T-helper 1 cell treated with Interleukin-12 subunit alpha and Interleukin-12 subunit beta and Interleukin-4 antibody, amounts not matched to agents 30 ng/mL and 1 ng/mL, for 36 hours (primary cell): Measurements from ENCODE around the gene PWP1. TPM values are rescaled to one million over a fixed set of nuclear protein-coding genes. Genes with fewer than 3 reads are reported as not detected.
"Not testable (repeated sequence)": the region's sequence is repeated elsewhere in the genome, so short reads cannot be mapped to it uniquely, and the experiment has no call there.

Experiments
- intact Hi-C: fragments of 100-400 bp; cut with micrococcal nuclease; formaldehyde crosslinking; loops from one replicate; pipeline ENCODE4 v1.15.1; 2024
- total RNA-seq: library from RNA; stranded (reverse); gene quantifications from 2 replicates; pipeline ENCODE4 v1.2.3, GENCODE V29; 2022

The PWP1 gene
- total RNA-seq, 1 donor from 2014 or later = 43.1 TPM

DNA sequence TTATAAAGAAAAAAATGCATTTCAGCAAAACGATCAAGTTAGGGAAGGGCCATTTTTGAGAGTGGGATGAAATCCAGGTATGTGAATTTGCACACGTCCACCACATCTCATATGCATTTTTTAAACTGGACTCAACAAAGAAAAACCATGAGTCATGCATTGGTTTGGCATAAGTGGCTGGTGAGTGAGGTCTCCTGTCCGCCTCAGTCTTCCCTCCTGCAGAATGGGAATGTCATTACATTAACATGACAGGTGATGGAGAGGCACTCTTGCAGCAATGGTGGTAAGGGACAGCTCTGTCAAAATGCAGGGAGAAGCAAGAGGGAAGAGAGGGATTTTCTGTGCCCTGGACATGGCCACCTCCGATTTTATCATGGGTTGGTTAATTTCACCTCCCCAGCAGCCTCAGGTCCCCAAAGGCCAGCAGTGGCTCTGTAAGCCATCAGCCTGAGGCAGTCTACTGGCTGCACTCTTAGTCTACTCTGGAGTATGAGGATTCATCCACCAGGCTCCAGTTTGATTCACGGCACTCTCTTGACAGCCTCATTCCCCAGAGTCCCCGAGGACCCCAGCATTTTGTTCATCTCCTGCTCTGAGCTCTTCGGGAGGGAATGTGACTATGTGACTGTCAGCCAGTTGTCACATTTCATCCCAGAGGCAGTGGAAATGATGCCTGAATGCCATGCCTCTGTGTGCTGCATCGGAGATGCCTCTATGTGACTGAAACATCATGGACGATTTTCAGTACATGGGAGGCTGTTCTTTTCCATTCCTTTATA lies 17.1 kb upstream of the PWP1 start:
- intact Hi-C loops = no loop called here

DNA sequence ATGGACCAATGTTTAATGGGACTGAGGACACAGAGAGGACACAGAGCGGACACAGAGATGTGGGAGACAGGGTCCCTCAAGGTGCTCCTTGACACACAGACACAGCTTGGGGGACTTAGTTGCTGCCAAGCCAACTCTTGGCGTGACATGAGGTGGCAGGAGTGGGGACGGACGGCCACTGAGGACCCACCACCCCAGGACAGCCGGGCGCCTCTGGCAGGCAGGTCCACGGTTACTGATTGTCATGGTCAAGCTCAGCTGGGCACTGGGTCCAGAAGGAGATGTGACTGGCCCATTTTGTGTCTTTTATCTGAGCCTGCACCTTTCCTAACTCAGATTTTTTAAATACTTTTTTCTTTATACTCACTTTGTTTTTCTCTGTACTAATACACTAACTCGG lies 15.7 kb upstream of the PWP1 start:
- intact Hi-C loops = loop anchor here (5.0 kb wide), 1 partner anchor 538 kb away; no protein-coding TSS in a partner anchor

DNA sequence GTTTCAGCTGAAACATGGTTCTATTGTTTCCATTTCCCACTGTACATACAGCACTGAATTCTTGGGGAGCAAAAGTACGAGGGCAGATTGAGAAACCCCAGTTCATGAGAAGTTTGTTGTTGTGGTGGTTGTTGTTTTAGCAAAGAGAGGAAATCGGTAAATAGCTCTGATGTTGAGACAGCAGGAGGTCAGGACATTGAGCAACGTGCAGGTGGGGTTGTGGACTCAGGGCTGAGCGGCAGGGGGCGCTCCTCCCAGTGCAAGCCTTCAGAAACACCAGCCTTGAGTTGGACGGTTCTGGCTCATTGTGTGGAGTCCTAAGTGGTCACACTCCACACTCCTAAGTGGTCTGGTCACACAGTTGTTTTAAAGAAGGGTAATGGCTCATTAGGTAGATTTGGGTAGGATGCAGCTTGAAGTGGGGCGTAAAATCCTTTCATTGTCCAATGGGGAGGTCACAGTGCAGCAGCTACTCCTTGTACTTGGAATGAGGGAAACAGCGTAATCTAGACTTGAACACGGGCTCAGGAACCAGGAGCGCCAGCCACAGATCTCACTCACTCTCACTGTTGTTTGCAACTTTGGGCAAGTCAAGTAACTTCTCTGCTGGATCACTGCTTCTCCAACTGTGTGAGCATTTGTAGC lies 14.5 kb upstream of the PWP1 start:
- intact Hi-C loops = loop anchor here (1.0 to 5.0 kb wide), 2 partner anchors 214 to 539 kb away; no protein-coding TSS in a partner anchor

DNA sequence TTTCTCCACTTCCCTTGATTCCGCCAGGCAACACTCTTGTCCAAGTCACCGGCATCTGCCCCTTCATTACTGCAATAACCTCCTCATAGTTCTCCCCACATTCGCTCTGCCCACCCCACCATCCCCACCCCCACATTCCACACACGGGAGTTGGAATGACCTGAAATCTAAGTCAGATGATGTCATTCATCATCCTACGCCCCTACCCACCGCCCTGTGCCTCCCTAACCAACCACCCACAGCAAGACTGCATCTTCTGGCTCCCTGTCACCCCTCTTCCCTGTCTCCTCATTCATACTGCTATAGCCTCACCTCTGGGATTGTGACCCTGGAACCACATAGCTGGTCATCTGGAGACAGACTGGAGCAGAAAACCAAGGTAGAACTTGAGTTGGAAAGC lies 7.9 kb upstream of the PWP1 start:
- intact Hi-C loops = loop anchor here (2.0 kb wide), 1 partner anchor 835 kb away; no protein-coding TSS in a partner anchor

DNA sequence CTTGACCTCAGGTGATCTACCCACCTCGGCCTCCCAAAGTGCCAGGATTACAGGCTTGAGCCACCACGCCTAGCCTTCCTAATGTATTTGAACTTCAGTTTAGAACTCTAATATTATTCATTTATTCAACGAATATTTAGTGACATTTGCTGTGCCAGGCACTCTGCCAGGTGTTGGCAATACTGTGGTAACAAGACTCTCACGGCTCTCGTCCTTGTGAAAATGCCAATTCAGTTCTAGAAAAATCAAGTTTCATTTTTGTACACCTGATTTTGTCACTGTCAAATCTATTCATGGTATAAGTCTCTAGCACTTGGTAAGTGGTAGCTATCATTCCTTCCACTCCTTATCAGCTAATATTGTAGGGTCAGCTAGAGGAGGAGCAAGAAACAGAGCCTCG lies 6.3 kb upstream of the PWP1 start:
- intact Hi-C loops = no loop called here

DNA sequence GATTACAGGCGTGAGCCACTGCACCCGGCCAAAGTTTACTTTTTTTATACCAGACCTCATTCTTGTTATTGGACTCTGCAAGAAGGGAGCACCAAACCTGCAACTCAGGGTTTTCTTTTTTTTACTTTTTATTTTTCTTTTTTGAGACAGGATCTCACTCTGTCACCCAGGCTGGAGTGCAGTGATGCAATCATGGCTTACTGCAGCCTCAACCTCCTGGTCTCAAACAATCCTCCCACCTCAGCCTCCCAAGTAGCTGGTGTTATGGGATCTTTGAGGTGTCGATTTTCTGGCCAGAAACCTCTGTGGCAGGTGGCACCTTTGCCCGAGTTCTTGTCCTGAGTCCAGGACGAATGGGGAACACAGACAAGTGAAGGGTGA lies 4.2 kb upstream of the PWP1 start:
- intact Hi-C loops = loop anchor here (10.0 kb wide), 1 partner anchor 697 kb away; the partner anchor contains the start of gene MTERF2

DNA sequence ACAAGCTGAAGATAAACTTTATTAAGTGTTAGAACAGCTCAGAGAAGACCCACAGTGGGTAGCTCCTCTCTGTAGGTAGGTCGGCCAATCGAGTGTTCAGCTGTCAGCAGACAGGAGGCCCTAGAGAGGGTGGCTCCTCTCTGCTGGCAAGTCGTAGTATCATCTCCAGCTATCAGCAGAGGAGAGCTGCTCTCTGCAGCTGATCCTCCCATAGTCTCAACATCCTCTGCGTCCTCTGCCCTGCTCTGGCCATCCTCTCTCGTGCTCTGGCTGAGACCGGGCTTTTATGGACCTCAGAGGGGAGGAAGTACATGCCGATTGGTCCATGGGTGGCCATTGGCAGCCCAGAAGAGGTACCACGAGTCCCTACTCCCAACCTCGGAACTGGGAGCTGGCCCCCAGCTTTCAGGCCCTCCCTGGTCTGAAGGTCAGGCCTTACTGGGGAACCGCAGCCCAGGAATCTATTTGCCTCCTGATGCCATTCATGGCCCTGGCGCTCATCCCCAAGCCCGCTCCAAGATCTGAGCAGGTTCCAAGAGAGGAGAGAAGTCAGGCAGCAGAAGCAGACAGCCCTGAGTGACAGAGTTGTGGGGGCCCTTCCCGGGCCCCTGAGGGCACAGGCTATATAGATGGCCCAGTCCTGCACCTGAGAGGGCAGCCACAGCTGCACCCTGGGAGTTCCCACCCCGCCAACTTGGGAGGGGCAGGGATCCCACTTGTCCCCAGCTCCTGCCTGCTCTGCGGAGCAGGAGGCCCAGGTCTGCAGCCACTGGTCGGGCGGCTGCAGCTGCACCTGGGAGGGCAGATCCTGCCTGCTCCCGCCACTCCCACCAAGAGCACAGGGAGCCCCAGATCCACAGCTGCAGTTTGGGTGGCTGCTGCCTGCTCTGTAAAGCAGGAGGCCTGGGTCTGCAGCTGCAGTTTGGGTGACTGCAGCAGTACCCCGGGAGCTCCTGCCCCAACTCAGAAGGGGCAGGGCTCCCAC lies 3.5 kb upstream of the PWP1 start:
- intact Hi-C loops = loop anchor here (10.0 kb wide), 1 partner anchor 697 kb away; the partner anchor contains the start of gene MTERF2

DNA sequence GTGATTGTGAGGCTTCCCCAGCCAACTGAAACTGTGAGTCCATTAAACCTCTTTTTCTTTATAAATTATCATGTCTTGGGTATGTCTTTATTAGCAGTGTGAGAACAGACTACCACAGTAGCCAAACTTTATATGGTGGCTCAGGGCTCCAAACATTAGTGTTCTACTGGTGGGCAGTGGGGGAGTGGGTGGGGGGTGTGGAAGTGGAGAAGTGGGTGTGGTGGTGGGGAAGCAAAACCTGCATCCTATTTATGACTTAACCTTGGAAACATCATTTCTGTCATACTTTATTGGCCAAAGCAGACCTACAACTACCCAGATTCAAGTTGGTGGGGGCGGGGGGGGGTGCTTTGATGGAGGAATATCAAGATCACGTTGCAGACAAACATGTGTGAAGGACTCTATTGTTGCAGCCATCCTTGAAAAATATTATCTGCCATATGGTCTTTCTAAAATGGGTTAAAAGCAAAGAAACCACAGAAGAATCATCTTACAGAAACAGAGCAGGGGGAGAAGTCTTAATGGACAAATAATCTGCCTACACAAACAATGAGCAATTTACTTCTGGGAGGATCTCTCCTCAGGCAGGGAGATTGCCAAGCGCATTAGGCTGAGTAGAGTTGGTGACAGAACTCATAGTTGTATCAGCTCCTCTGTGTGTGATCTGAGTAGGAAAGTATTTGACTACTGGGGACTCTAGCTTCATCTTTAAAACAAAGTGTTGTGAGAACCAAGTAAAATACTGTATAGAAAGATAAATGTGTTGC lies 1.4 kb upstream of the PWP1 start:
- intact Hi-C loops = loop anchor here (2.0 to 10.0 kb wide), 3 partner anchors 315 to 831 kb away; partner anchors contain the start of genes FICD and MTERF2

DNA sequence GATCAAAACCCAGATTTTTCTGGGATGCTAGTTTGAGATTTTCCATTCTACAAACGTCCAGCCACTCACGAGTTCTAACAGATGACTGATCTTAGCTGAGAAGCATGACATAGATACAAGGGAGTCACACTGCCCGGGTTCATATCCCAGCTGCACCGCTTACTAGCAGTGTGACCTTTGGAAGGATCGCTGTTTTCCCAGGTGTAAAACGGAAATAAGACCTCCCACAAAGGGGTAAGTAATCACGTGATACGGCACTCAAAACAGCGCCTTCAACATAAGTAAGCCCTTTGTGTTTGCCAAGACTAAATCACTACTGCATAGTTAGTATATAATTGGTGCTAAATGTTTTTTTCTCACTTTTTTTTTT lies 624 bp upstream of the PWP1 start:
- intact Hi-C loops = loop anchor here (1.0 to 10.0 kb wide), 16 partner anchors 9 to 1467 kb away; partner anchors contain the start of genes CORO1C, CRY1, FICD and MTERF2

DNA sequence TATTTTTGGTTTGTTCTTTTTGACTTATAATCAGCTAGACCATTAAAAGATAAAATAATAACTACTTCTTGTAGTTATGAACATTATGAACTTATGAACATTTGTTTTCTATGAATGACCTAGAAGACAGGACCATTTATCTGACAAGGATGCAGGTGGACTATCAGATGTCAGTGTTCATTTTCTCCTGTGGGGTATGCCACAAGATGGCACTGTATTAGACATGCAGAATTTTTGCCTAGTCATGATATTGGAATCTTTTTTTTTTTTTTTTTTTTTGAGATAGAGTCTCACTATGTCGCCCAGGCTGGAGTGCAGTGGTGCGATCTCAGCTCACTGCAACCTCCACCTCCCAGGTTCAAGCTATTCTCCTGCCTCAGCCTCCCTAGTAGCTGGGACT lies 10.2 kb downstream of the PWP1 start:
- intact Hi-C loops = not testable (repeated sequence)

DNA sequence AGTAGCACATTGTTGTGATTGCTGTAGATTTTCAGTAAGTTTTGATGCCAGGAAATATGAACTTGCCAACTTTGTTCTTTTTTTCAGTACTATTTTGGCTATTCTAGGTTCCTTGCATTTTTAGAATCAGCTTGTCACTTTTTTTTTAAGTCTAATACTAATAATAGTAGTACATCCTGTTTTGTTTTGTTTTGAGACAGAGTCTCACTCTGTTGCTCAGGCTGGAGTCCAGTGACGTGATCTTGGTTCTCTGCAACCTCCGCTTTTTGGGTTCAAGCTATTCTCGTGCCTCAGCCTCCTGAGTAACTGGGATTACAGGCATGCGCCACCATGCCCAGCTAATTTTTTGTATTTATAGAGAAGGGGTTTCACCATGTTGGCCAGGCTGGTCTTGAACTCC lies 16.5 kb downstream of the PWP1 start:
- intact Hi-C loops = no loop called here

DNA sequence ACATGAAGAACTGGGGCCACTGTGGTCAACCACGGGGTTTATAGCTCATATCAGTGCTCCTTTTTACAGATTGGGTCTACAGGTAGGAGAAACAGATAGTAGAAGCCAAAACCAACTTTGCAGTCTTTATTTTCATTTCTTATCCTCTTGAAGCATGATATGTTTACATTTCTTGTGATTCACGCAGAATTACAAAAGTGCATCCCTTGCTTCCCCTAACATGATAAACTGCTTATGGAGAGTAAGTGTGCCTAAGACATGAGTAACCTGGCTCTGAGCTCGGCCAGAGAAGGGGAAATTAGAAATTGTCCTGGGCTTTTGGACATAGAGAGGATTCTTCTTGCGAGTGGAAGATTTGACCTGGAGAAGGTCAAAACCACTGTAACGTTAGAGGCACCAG lies 18.4 kb downstream of the PWP1 start:
- intact Hi-C loops = no loop called here

DNA sequence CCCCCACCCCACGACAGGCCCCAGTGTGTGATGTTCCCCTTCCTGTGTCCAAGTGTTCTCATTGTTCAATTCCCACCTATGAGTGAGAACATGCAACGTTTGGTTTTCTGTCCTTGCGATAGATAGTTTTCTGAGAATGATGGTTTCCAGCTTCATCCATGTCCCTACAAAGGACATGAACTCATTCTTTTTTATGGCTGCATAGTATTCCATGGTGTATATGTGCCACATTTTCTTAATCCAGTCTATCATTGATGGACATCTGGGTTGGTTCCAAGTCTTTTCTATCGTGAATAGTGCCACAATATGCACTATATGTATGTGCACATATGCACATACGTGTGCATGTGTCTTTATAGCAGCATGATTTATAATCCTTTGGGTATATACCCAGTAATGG lies 19.9 kb downstream of the PWP1 start:
- intact Hi-C loops = not testable (repeated sequence)

DNA sequence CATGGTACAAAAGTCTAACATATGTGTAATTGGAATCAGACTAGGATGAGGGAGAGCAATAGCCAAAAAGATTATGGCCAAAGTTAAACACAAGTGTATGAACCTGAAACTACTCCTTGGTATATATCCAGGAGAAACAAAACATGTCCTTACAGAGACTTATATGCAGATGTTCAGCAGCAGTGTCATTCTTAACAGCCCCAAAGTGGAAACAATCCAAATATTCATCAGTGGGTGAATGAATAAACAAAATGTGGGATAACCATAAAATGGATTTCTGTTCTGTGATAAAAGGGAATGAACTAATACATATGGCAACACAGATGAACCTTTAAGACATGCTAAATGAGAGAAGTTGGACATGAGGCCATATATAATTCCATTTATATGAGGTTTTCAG lies 30.2 kb downstream of the PWP1 start:
- intact Hi-C loops = no loop called here

DNA sequence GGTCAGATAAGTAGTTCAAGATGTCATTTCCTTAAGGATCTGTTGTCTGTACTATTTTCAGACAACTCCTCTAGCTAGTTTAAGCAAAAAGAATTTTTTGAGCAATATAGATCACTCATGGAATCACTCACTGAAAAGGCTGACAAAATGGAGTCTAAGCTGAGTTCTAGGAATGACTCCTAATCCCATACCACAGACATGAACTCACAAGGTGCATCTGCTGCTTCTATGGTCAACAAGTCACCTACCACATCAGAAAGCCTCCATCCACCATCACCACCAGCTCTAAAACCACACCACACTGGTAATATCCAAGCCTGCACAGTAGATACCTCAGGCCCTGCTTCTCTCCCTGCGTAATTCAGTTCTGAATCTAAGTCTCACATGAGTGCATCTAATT lies 33.0 kb downstream of the PWP1 start:
- intact Hi-C loops = no loop called here

DNA sequence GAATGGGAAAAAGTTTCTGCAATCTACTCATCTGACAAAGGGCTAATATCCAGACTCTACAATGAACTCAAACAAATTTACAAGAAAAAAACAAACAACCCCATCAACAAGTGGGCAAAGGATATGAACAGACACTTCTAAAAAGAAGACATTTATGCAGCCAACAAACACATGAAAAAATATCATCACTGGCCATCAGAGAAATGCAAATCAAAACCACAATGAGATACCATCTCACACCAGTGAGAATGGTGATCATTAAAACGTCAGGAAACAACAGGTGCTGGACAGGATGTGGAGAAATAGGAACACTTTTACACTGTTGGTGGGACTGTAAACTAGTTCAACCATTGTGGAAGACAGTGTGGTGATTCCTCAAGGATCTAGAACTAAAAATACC lies 41.7 kb downstream of the PWP1 start:
- intact Hi-C loops = not testable (repeated sequence)

DNA sequence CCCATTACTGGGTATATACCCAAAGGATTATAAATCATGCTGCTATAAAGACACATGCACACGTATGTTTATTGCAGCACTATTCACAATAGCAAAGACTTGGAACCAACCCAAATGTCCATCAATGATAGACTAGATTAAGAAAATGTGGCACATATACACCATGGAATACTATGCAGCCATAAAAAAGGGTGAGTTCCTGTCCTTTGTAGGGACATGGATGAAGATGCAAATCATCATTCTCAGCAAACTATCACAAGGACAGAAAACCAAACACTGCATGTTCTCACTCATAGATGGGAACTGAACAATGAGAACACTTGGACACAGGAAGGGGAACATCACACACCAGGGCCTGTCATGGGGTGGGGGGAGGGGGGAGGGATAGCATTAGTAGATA lies 42.1 kb downstream of the PWP1 start:
- intact Hi-C loops = not testable (repeated sequence)

DNA sequence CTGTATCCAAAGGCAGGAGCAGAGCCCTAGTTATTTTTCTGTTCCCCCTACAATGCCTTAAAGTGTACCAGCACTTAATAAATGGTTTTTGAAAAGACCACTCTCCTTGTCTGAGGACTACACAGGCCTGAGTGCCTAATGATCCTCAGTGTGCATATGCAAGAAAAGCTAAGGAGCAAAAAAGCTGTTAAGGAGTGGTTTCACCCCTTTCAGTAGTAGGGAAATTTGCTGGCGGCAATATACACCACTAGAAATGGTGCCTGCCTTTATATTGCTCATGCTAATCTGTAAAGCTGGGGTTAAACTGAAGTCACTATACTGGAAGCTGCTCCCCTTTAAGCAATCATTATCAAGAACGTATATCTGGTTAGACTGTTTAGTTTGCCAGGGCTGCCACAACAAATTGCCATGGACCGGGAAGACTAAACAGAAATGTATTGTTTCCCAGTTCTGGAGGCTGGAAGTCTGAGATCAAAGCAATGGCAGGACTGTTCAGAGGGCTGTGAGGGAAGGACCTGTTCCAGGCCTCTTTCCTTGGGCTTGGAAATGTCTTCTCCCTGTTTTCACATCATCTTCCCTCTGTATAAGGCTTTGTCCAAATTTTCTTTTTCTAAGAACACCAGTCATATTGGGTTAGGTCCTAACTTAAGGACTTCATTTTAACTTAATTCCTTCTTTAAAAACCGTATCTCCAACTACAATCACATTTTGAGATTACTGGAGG lies 45.2 kb downstream of the PWP1 start:
- intact Hi-C loops = no loop called here

DNA sequence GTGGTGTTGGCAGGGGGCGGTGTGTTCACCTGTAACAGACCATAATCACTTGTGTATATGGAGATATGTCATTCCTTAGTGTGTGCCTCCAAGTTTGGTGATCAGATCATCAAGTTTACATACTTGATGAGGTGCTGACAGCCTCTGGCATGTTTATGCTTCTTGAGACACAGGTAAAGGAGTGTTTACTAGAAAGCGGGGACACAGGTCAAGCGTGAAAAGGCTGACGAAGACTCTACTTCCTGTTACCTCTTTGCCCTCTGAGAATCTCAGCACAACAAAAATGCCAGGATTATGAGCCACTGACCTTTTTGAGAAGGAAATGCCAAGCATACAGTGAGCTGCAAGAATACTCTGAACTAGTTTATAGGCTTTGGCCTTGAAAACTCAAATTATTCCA lies 45.8 kb downstream of the PWP1 start:
- intact Hi-C loops = no loop called here

DNA sequence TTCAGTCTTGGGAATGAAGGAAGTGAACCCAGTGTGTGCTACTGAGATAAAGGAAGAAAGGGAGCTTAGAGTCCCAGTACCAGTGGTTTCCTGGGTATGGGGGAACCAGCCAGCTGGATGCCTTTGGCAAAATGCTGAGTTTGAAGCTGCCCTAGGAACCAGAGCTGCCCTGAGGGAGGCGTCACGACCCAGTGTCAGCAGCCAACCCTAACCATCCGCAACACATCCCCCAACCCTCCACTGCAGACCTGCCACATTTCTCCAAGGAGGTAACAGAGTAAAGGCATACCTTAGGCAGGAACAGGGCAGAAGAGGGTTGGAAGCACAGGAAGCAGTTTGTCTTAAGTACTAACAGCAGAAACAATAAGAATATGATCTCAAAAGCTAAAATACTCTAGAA lies 46.8 kb downstream of the PWP1 start:
- intact Hi-C loops = no loop called here
